Activated T-cell treated with anti-CD3 and anti-CD28 coated beads, Interleukin-2, amount 50 U/mL, for 24 hours (primary cell): ENCODE results near the gene RELCH.

Experiments
- DNase-seq: peaks from one replicate; pipeline ENCODE4 v3.0.0-alpha.2; 2020
- H3K27ac Mint-ChIP-seq: 2 replicates; pipeline ENCODE4 v1.8.0; 2020; ENCODE audit warnings: mild to moderate bottlenecking, mixed read lengths
- H3K27me3 Mint-ChIP-seq: 2 replicates; pipeline ENCODE4 v1.8.0; 2020; ENCODE audit warnings: mixed read lengths
- H3K36me3 Mint-ChIP-seq: 2 replicates; pipeline ENCODE4 v1.8.0; 2020; ENCODE audit warnings: low read depth, mixed read lengths
- H3K4me1 Mint-ChIP-seq: 2 replicates; pipeline ENCODE4 v1.8.0; 2020; ENCODE audit warnings: low read depth, mixed read lengths
- H3K4me3 Mint-ChIP-seq: 2 replicates; pipeline ENCODE4 v1.8.0; 2020; ENCODE audit warnings: mild to moderate bottlenecking, moderate library complexity, mixed read lengths
- H3K9me3 Mint-ChIP-seq: 2 replicates; pipeline ENCODE4 v1.8.0; 2020; ENCODE audit warnings: mixed read lengths

RELCH gene

GRCh38 chr18:62289047-62289446 is 102.0 kb downstream of the RELCH start:
- Mint-ChIP-seq H3K27ac (peak overlapping the region; percentile 3), H3K4me3 (no peak overlapping the region), H3K36me3 (peaks cover 69% of the 10 kb centered on the region), H3K4me1 (peaks cover 29% of the 10 kb centered on the region), H3K27me3 (no peaks in the 10 kb centered on the region), H3K9me3 (no peaks in the 10 kb centered on the region)
- no peak for DNase-seq

GRCh38 chr18:62294073-62294472 is 107.0 kb downstream of the RELCH start:
- H3K36me3 Mint-ChIP-seq: peaks cover 53% of the 10 kb centered on the region
- no peaks in the 10 kb centered on the region for H3K27me3 Mint-ChIP-seq
- H3K4me1 Mint-ChIP-seq: peaks cover 8% of the 10 kb centered on the region
- no peaks in the 10 kb centered on the region for H3K9me3 Mint-ChIP-seq
- H3K4me3 Mint-ChIP-seq: no peak overlapping the region
- DNase-seq: no peak
- H3K27ac Mint-ChIP-seq: no peak overlapping the region

GRCh38 chr18:62300359-62300963 is 113.4 kb downstream of the RELCH start:
- peaks cover 80% of the 10 kb centered on the region for H3K36me3 Mint-ChIP-seq
- H3K9me3 Mint-ChIP-seq: no peaks in the 10 kb centered on the region
- H3K4me1 Mint-ChIP-seq: peaks cover 15% of the 10 kb centered on the region
- H3K27me3 Mint-ChIP-seq: no peaks in the 10 kb centered on the region
- no peak overlapping the region for H3K27ac Mint-ChIP-seq
- no peak overlapping the region for H3K4me3 Mint-ChIP-seq
- DNase-seq: no peak

- Mint-ChIP-seq H3K4me3 (no peak overlapping the region), H3K27ac (no peak overlapping the region), H3K4me1 (peaks cover 15% of the 10 kb centered on the region), H3K9me3 (no peaks in the 10 kb centered on the region), H3K27me3 (no peaks in the 10 kb centered on the region), H3K36me3 (peaks cover 80% of the 10 kb centered on the region)
- DNase-seq: no peak
Measured at GRCh38 chr18:62301322-62301721, 114.3 kb downstream of the RELCH start.

GRCh38 chr18:62312851-62313250 is 125.8 kb downstream of the RELCH start:
- Mint-ChIP-seq H3K36me3 (peaks cover 23% of the 10 kb centered on the region), H3K9me3 (no peaks in the 10 kb centered on the region), H3K27me3 (peaks cover 3% of the 10 kb centered on the region), H3K4me1 (no peaks in the 10 kb centered on the region), H3K4me3 (no peak overlapping the region), H3K27ac (no peak overlapping the region)
- no peak for DNase-seq

GRCh38 chr18:62318228-62319180 is 131.4 kb downstream of the RELCH start:
- DNase-seq: no peak
- Mint-ChIP-seq H3K27me3 (peaks cover 35% of the 10 kb centered on the region), H3K4me3 (no peak overlapping the region), H3K4me1 (peaks cover 3% of the 10 kb centered on the region), H3K36me3 (no peaks in the 10 kb centered on the region), H3K27ac (no peak overlapping the region), H3K9me3 (no peaks in the 10 kb centered on the region)

- Mint-ChIP-seq H3K4me1 (peaks cover 20% of the 10 kb centered on the region), H3K4me3 (no peak overlapping the region), H3K27me3 (peaks cover 53% of the 10 kb centered on the region), H3K27ac (no peak overlapping the region), H3K36me3 (no peaks in the 10 kb centered on the region), H3K9me3 (no peaks in the 10 kb centered on the region)
- DNase-seq: no peak
Measured at GRCh38 chr18:62321201-62321600, 134.1 kb downstream of the RELCH start.

GRCh38 chr18:62323483-62324180 is 136.6 kb downstream of the RELCH start:
- DNase-seq: no peak
- H3K4me3 Mint-ChIP-seq: peak overlapping the region; percentile 35
- peaks cover 27% of the 10 kb centered on the region for H3K4me1 Mint-ChIP-seq
- no peak overlapping the region for H3K27ac Mint-ChIP-seq
- peaks cover 70% of the 10 kb centered on the region for H3K27me3 Mint-ChIP-seq
- H3K36me3 Mint-ChIP-seq: no peaks in the 10 kb centered on the region
- no peaks in the 10 kb centered on the region for H3K9me3 Mint-ChIP-seq

GRCh38 chr18:62324181-62324828 is 137.2 kb downstream of the RELCH start:
- peak overlapping the region; percentile 41 for H3K27ac Mint-ChIP-seq
- DNase-seq: no peak
- peak overlapping the region; percentile 65 for H3K4me3 Mint-ChIP-seq
- peaks cover 76% of the 10 kb centered on the region for H3K27me3 Mint-ChIP-seq
- H3K9me3 Mint-ChIP-seq: no peaks in the 10 kb centered on the region
- H3K4me1 Mint-ChIP-seq: peaks cover 34% of the 10 kb centered on the region
- H3K36me3 Mint-ChIP-seq: no peaks in the 10 kb centered on the region

GRCh38 chr18:62324917-62325805 is 138.1 kb downstream of the RELCH start, which contains the start of gene TNFRSF11A:
TNFRSF11A (plus strand) TSS chr18:62325310; CDS start chr18:62325353, 43 bp downstream.
- DNase-seq: peak; percentile 82
- Mint-ChIP-seq H3K36me3 (no peaks in the 10 kb centered on the region), H3K4me3 (peak within 1 kb of the TSS; percentile 76), H3K27ac (peak within 1 kb of the TSS; percentile 62), H3K9me3 (no peaks in the 10 kb centered on the region), H3K4me1 (peaks cover 42% of the 10 kb centered on the region), H3K27me3 (peaks cover 82% of the 10 kb centered on the region)

- Mint-ChIP-seq H3K27ac (peak overlapping the region; percentile 62), H3K4me1 (peaks cover 47% of the 10 kb centered on the region), H3K27me3 (peaks cover 85% of the 10 kb centered on the region), H3K9me3 (no peaks in the 10 kb centered on the region), H3K4me3 (peak overlapping the region; percentile 76), H3K36me3 (no peaks in the 10 kb centered on the region)
- peak; percentile 62 for DNase-seq
Measured at GRCh38 chr18:62325806-62326645, 139.0 kb downstream of the RELCH start.

- Mint-ChIP-seq H3K4me1 (peaks cover 52% of the 10 kb centered on the region), H3K36me3 (no peaks in the 10 kb centered on the region), H3K27me3 (peaks cover 86% of the 10 kb centered on the region), H3K4me3 (peak overlapping the region; percentile 76), H3K27ac (no peak overlapping the region), H3K9me3 (no peaks in the 10 kb centered on the region)
- DNase-seq: no peak
Measured at GRCh38 chr18:62326646-62327348, 139.7 kb downstream of the RELCH start.
